ENCODE measurements around the gene ARL8B. TPM values are rescaled to one million over a fixed set of nuclear protein-coding genes. Genes with fewer than 3 reads are reported as not detected.
A peak's percentile ranks its signal among the peaks of the same experiment; 100 is the strongest.
"Not testable (repeated sequence)": the region's sequence is repeated elsewhere in the genome, so short reads cannot be mapped to it uniquely, and the experiment has no call there.

The ARL8B gene
- 46.3 TPM for polyA plus RNA-seq (2013, experiment 1 of 4)
- 46.1 TPM for polyA plus RNA-seq (2013, experiment 2 of 4)
- polyA plus RNA-seq (2013, experiment 3 of 4) = 38.1 TPM
- polyA plus RNA-seq (2013, experiment 4 of 4) = 41.4 TPM

GRCh38 chr3:5122030-5122740, at the start of gene ARL8B:
Gene ARL8B, plus strand, starts transcription at chr3:5122292. Its CDS starts 174 bp downstream, at chr3:5122466.
- peak within 1 kb of the TSS; percentile 96 for H3K4me3 ChIP-seq (ENCODE audit: insufficient read depth, low read depth, low read length)
- 0% methylated on average over 74 of the region's 74 CpGs for WGBS, 2 experiments
- no peaks in the 10 kb centered on the region for H3K9me3 ChIP-seq (ENCODE audit: control insufficient read depth, low read length)
- no peaks in the 10 kb centered on the region for H3K36me3 ChIP-seq (ENCODE audit: control insufficient read depth, insufficient read depth, low read length)
- H3K4me1 ChIP-seq (ENCODE audit: control insufficient read depth, insufficient read depth, low read length) = peaks cover 3% of the 10 kb centered on the region
- peak within 1 kb of the TSS; percentile 70 for H3K27ac ChIP-seq (ENCODE audit: insufficient read depth, low read depth, low read length, poor library complexity, severe bottlenecking)
- H3K27me3 ChIP-seq (ENCODE audit: control insufficient read depth, insufficient read depth, low read length, poor library complexity, severe bottlenecking) = no peaks in the 10 kb centered on the region

- Histone ChIP-seq H3K27ac (ENCODE audit: insufficient read depth, low read depth, low read length, poor library complexity, severe bottlenecking) (no peak overlapping the region), H3K36me3 (ENCODE audit: control insufficient read depth, insufficient read depth, low read length) (no peaks in the 10 kb centered on the region), H3K4me3 (ENCODE audit: insufficient read depth, low read depth, low read length) (no peak overlapping the region), H3K9me3 (ENCODE audit: control insufficient read depth, low read length) (no peaks in the 10 kb centered on the region), H3K27me3 (ENCODE audit: control insufficient read depth, insufficient read depth, low read length, poor library complexity, severe bottlenecking) (no peaks in the 10 kb centered on the region), H3K4me1 (ENCODE audit: control insufficient read depth, insufficient read depth, low read length) (peaks cover 4% of the 10 kb centered on the region)
- WGBS, 2 experiments = 87% methylated on average over 3 to 4 of the region's 4 CpGs
These were observed 48.6 kb upstream of the ARL8B start for GRCh38 chr3:5073374-5074085.

GRCh38 chr3:5078151-5078550, 43.9 kb upstream of the ARL8B start:
- Histone ChIP-seq H3K4me1 (ENCODE audit: control insufficient read depth, insufficient read depth, low read length) (no peaks in the 10 kb centered on the region), H3K36me3 (ENCODE audit: control insufficient read depth, insufficient read depth, low read length) (no peaks in the 10 kb centered on the region), H3K4me3 (ENCODE audit: insufficient read depth, low read depth, low read length) (no peak overlapping the region), H3K27ac (ENCODE audit: insufficient read depth, low read depth, low read length, poor library complexity, severe bottlenecking) (no peak overlapping the region), H3K27me3 (ENCODE audit: control insufficient read depth, insufficient read depth, low read length, poor library complexity, severe bottlenecking) (no peaks in the 10 kb centered on the region), H3K9me3 (ENCODE audit: control insufficient read depth, low read length) (no peaks in the 10 kb centered on the region)
- WGBS, 2 experiments = 95 to 98% methylated on average over 3 to 4 of the region's 4 CpGs

GRCh38 chr3:5079761-5080160, 42.3 kb upstream of the ARL8B start:
- Histone ChIP-seq H3K27me3 (ENCODE audit: control insufficient read depth, insufficient read depth, low read length, poor library complexity, severe bottlenecking) (no peaks in the 10 kb centered on the region), H3K4me1 (ENCODE audit: control insufficient read depth, insufficient read depth, low read length) (no peaks in the 10 kb centered on the region), H3K36me3 (ENCODE audit: control insufficient read depth, insufficient read depth, low read length) (no peaks in the 10 kb centered on the region), H3K9me3 (ENCODE audit: control insufficient read depth, low read length) (no peaks in the 10 kb centered on the region), H3K4me3 (ENCODE audit: insufficient read depth, low read depth, low read length) (no peak overlapping the region), H3K27ac (ENCODE audit: insufficient read depth, low read depth, low read length, poor library complexity, severe bottlenecking) (no peak overlapping the region)
- WGBS, 2 experiments = 90 to 95% methylated on average over 3 of the region's 3 CpGs

- Histone ChIP-seq H3K27ac (ENCODE audit: insufficient read depth, low read depth, low read length, poor library complexity, severe bottlenecking) (no peak overlapping the region), H3K36me3 (ENCODE audit: control insufficient read depth, insufficient read depth, low read length) (no peaks in the 10 kb centered on the region), H3K9me3 (ENCODE audit: control insufficient read depth, low read length) (no peaks in the 10 kb centered on the region), H3K27me3 (ENCODE audit: control insufficient read depth, insufficient read depth, low read length, poor library complexity, severe bottlenecking) (no peaks in the 10 kb centered on the region), H3K4me3 (ENCODE audit: insufficient read depth, low read depth, low read length) (no peak overlapping the region), H3K4me1 (ENCODE audit: control insufficient read depth, insufficient read depth, low read length) (no peaks in the 10 kb centered on the region)
- WGBS, 2 experiments = 95 to 96% methylated on average over 15 of the region's 15 CpGs
These were observed 41.1 kb upstream of the ARL8B start for GRCh38 chr3:5080779-5081550.

- WGBS, 2 experiments = 88 to 95% methylated on average over 13 to 17 of the region's 18 CpGs
- H3K4me1 ChIP-seq (ENCODE audit: control insufficient read depth, insufficient read depth, low read length); H3K27me3 ChIP-seq (ENCODE audit: control insufficient read depth, insufficient read depth, low read length, poor library complexity, severe bottlenecking); H3K36me3 ChIP-seq (ENCODE audit: control insufficient read depth, insufficient read depth, low read length); H3K9me3 ChIP-seq (ENCODE audit: control insufficient read depth, low read length); H3K27ac ChIP-seq (ENCODE audit: insufficient read depth, low read depth, low read length, poor library complexity, severe bottlenecking); H3K4me3 ChIP-seq (ENCODE audit: insufficient read depth, low read depth, low read length): not testable (repeated sequence)
These were observed 39.9 kb upstream of the ARL8B start for GRCh38 chr3:5081973-5082788.

GRCh38 chr3:5082789-5083115, 39.3 kb upstream of the ARL8B start:
- Histone ChIP-seq H3K4me1 (ENCODE audit: control insufficient read depth, insufficient read depth, low read length) (no peaks in the 10 kb centered on the region), H3K9me3 (ENCODE audit: control insufficient read depth, low read length) (no peaks in the 10 kb centered on the region), H3K27ac (ENCODE audit: insufficient read depth, low read depth, low read length, poor library complexity, severe bottlenecking) (no peak overlapping the region), H3K36me3 (ENCODE audit: control insufficient read depth, insufficient read depth, low read length) (no peaks in the 10 kb centered on the region), H3K4me3 (ENCODE audit: insufficient read depth, low read depth, low read length) (no peak overlapping the region), H3K27me3 (ENCODE audit: control insufficient read depth, insufficient read depth, low read length, poor library complexity, severe bottlenecking) (no peaks in the 10 kb centered on the region)
- WGBS, 2 experiments = 90% methylated on average over 7 of the region's 7 CpGs

GRCh38 chr3:5084224-5084623, 37.9 kb upstream of the ARL8B start:
- H3K4me1 ChIP-seq (ENCODE audit: control insufficient read depth, insufficient read depth, low read length) = no peaks in the 10 kb centered on the region
- H3K27me3 ChIP-seq (ENCODE audit: control insufficient read depth, insufficient read depth, low read length, poor library complexity, severe bottlenecking) = no peaks in the 10 kb centered on the region
- H3K9me3 ChIP-seq (ENCODE audit: control insufficient read depth, low read length) = no peaks in the 10 kb centered on the region
- H3K27ac ChIP-seq (ENCODE audit: insufficient read depth, low read depth, low read length, poor library complexity, severe bottlenecking) = no peak overlapping the region
- no peaks in the 10 kb centered on the region for H3K36me3 ChIP-seq (ENCODE audit: control insufficient read depth, insufficient read depth, low read length)
- H3K4me3 ChIP-seq (ENCODE audit: insufficient read depth, low read depth, low read length) = no peak overlapping the region
- WGBS, 2 experiments = 95 to 96% methylated on average over 4 to 5 of the region's 5 CpGs

- Histone ChIP-seq H3K27ac (ENCODE audit: insufficient read depth, low read depth, low read length, poor library complexity, severe bottlenecking) (no peak overlapping the region), H3K36me3 (ENCODE audit: control insufficient read depth, insufficient read depth, low read length) (no peaks in the 10 kb centered on the region), H3K9me3 (ENCODE audit: control insufficient read depth, low read length) (no peaks in the 10 kb centered on the region), H3K4me1 (ENCODE audit: control insufficient read depth, insufficient read depth, low read length) (no peaks in the 10 kb centered on the region), H3K27me3 (ENCODE audit: control insufficient read depth, insufficient read depth, low read length, poor library complexity, severe bottlenecking) (no peaks in the 10 kb centered on the region), H3K4me3 (ENCODE audit: insufficient read depth, low read depth, low read length) (no peak overlapping the region)
- WGBS, 2 experiments = no CpG with 5 or more reads among the region's 1 CpG
These were observed 35.4 kb upstream of the ARL8B start for GRCh38 chr3:5086708-5087107.

Measured in ectodermal cell (in vitro differentiated cells).